NCI-H2227 (cell line): ENCODE measurements around the gene MRPL2.
"Not testable (repeated sequence)": the region's sequence is repeated elsewhere in the genome, so short reads cannot be mapped to it uniquely, and the experiment has no call there.

ENCODE experiments used
- DNase-seq: peaks from one replicate; lab custom pipeline; 2025; ENCODE audit not compliant: unreplicated experiment; lab: John Stamatoyannopoulos, UW

Gene MRPL2

GRCh38 chr6:43053545-43054205 is 5.6 kb downstream of the MRPL2 start, which contains the start of gene CUL7:
TSS of gene CUL7 (minus strand) at chr6:43053851. CDS start at chr6:43052788, 1,063 bp downstream.
- DNase-seq = peak; percentile 92

GRCh38 chr6:43052842-43053544 is 6.2 kb downstream of the MRPL2 start:
- no peak for DNase-seq

GRCh38 chr6:43052225-43052841 is 6.9 kb downstream of the MRPL2 start:
- DNase-seq = no peak

- DNase-seq = no peak
Measured at GRCh38 chr6:43050981-43051380, 8.3 kb downstream of the MRPL2 start.

GRCh38 chr6:43047998-43048397 is 11.2 kb downstream of the MRPL2 start:
- no peak for DNase-seq

GRCh38 chr6:43045371-43045930 is 13.8 kb downstream of the MRPL2 start:
- no peak for DNase-seq

- DNase-seq = no peak
Measured at GRCh38 chr6:43043310-43043709, 15.9 kb downstream of the MRPL2 start.

GRCh38 chr6:43041475-43041874 is 17.8 kb downstream of the MRPL2 start:
- DNase-seq = not testable (repeated sequence)

GRCh38 chr6:43040542-43041257 is 18.5 kb downstream of the MRPL2 start:
- no peak for DNase-seq

GRCh38 chr6:43038727-43039126 is 20.5 kb downstream of the MRPL2 start:
- DNase-seq = no peak

- DNase-seq = no peak
Measured at GRCh38 chr6:43037706-43038105, 21.5 kb downstream of the MRPL2 start.

GRCh38 chr6:43037197-43037596 is 22.0 kb downstream of the MRPL2 start:
- DNase-seq = no peak

GRCh38 chr6:43036712-43037111 is 22.5 kb downstream of the MRPL2 start:
- DNase-seq = no peak

GRCh38 chr6:43035495-43036194 is 23.6 kb downstream of the MRPL2 start:
- DNase-seq = no peak

GRCh38 chr6:43034190-43034525 is 25.1 kb downstream of the MRPL2 start:
- no peak for DNase-seq

- DNase-seq = no peak
Measured at GRCh38 chr6:43033496-43034189, 25.6 kb downstream of the MRPL2 start.

GRCh38 chr6:43032326-43032725 is 26.9 kb downstream of the MRPL2 start:
- DNase-seq = no peak

- no peak for DNase-seq
Measured at GRCh38 chr6:43029120-43029519, 30.1 kb downstream of the MRPL2 start.

- DNase-seq = no peak
Measured at GRCh38 chr6:43026365-43026764, 32.9 kb downstream of the MRPL2 start.

GRCh38 chr6:43024436-43024835 is 34.8 kb downstream of the MRPL2 start:
- no peak for DNase-seq
